GM18907 (cell line): ENCODE measurements around the gene POM121L12.

ENCODE experiments used
- ATAC-seq: cut with Tn5 transposase; IDR thresholded peaks from one replicate; pipeline ENCODE4 v1.9.1; 2021; ENCODE audit warnings: mild to moderate bottlenecking, moderate library complexity; ENCODE audit not compliant: unreplicated experiment

POM121L12 gene

DNA sequence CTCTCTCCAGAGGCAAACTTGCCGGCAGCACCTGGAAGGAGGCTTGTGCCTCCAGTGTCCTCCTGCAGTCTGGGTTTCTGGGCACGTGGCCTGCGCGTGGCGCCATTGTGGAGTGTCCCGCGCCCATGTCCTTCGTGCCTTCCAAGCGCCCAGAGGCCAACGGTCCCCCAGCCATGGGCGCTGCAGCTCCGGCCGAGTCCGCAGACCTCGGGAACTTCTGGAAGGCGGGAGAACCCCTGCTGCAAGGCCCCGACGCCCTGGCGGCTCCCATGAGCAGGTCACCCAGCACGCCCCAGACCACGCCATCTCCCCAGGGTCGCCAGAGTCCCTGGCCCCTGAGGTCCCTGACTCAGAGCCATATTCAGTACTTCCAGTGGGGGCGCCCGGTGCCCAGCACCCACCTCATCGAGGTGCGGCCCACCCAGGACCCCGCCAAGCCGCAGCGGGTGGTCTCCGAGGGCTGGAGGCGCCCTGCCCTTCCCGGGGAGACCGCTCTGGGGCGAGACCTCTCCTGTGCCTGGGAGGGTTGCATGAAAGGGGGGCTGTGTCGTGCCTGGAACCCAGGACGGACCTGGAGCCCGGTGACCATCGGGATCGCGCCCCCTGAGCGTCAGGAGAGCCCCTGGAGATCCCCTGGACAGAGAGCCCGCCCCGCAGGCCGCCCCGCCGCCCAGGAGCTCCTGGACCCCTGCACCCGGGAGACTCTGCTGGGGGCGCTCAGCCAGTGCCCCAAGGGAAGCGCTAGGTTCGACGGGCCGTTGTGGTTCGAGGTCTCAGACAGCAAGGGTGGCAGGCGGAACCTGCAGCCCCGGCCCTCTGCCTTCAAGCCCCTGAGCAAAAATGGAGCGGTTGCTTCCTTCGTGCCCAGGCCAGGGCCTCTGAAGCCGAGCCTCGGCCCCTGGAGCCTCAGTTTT, at the start of gene POM121L12:
TSS of gene POM121L12 (plus strand) at position 135 of the 914 bp plus-strand sequence. CDS start at position 174, 39 bp downstream.
- no peak for ATAC-seq

DNA sequence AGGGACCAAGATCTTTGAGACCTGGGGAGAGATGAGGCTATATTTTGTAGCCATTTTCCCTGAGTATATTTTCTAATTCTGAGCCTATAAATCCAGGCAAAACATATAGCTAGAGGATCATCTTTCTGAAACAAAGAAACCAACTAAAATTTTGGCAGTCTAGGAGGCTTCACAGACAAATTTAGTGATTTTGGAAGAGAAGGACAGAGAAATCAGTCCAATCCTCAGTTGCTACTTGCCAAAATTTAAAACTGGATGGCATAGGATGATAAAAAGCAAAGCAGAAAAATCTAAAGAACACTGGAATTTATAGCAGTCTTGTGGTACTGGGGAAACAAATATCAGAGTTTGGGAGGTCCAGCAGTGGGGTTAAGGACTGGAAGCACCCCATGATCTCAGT, 43.4 kb upstream of the POM121L12 start:
- no peak for ATAC-seq

GRCh38 chr7:52992479-52993162, 42.8 kb upstream of the POM121L12 start:
- ATAC-seq, result no peak

DNA sequence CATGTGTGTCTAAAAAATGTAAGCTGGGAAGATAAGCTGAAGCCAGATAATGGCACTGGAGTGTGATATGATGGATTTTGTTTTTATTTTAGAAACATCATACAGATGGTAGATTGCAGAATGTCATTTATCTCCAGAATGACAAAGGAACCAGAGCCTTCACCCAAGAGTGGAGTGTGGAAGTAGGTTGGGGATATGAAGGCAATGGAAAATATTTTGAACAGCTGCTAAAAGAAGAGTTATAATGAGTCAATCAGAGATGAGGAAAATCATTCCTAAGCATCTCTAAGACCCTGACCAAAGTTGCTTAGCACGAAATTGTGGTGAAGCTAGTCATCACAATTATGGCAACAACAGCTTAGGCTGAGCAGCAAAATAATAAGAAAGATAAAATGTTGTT, 39.8 kb upstream of the POM121L12 start:
- ATAC-seq, result no peak

DNA sequence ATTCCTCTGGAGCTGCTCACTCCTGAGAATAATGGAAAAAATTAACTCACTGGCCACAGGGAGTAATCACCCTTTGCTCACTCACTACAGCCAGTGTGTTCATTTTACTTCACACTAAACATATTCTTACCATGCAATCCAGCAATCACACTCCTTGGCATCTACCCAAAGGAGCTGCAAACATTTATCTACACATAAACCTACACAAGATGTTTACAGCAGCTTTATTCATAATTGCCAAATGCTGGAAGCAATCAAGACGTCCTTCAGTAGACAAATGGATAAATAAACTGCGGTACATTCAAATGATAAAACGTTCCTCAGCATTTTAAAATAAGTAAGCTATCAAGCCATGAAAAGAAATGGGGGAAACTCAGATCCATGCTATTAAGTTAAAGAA, 34.2 kb upstream of the POM121L12 start:
- no peak for ATAC-seq

DNA sequence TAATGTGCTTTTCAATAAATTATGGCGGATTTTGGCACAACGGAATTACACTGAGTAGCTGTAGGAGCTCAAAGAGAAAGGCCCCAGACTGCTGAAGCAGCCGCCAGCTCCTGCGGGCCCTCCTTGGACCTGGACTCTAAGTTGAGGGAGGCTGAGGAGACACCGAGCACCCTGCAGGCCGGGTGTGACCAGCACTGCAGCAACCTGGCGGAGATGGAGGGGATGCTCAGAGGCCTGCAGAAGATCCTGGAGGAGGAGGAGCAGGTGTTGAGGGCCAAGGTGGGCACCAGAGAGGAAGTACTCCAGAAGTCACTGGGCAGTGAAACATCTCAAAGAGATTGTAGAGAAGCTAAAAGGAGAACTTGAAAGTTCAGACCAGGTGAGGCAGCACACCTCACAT, 33.0 kb upstream of the POM121L12 start:
- ATAC-seq, result no peak

GRCh38 chr7:53003653-53004445, 31.6 kb upstream of the POM121L12 start:
- no peak for ATAC-seq

- ATAC-seq, result no peak
These were observed 21.5 kb upstream of the POM121L12 start for GRCh38 chr7:53013925-53014324.

DNA sequence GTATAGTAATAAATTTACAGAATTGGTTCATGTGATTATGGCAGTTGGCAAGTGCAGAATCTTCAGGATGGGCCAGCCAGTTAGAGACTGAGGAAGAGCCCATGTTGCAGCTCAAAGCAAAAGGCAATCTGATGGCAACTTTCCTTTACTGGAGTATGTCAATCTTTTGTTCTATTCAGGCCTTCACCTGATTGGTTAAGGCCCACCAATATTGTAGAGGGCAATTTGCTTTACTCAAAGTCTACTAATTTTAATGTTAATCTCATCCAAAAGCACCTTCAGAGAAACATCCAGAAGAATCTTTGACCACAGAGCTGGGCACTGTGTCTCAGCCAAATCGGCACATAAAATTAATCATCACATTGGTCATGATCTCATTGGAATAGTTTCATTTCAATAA, 20.0 kb upstream of the POM121L12 start:
- no peak for ATAC-seq

GRCh38 chr7:53022893-53023292, 12.5 kb upstream of the POM121L12 start:
- ATAC-seq, result no peak

DNA sequence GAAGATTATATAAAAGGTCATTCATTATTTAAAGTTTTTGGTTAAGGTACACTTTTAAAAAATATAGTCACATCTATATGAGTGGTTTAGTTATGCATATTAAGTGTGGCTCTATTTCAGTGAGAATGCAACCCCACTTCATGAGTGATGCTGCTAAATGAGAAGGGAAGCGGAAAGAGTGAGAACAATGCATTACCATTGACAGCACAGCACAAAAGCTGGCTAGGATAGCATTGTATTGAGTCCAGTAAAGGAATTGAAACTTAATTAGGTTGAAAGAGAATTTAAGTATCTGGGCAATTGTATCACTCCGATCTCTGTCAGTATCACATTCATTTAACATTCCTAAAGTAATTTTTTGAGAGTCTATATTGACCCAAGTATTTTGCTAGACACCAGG, 13.2 kb downstream of the POM121L12 start:
- ATAC-seq, result no peak

GRCh38 chr7:53050433-53050832, 15.0 kb downstream of the POM121L12 start:
- ATAC-seq, result no peak

DNA sequence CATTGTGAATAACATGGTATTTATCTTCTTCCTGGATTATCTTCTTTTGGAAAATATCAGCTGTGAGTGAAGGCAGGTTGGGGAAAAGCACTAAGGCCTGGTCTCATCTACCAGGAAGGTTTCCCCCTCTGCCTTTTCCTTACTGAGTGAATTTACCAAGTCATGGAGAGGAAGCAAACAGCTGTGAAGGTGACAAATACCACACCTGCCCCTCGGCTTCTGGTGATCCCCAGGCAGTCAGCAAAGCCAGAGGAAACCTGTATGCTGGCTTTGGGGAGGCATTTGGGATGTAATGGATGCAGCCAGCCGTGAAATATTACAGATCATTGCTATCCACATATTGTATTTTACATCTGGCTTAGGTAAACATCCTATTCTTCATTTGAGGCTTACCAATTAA, 24.2 kb downstream of the POM121L12 start:
- no peak for ATAC-seq

GRCh38 chr7:53060066-53060465, 24.6 kb downstream of the POM121L12 start:
- no peak for ATAC-seq

GRCh38 chr7:53062796-53063195, 27.4 kb downstream of the POM121L12 start:
- no peak for ATAC-seq

DNA sequence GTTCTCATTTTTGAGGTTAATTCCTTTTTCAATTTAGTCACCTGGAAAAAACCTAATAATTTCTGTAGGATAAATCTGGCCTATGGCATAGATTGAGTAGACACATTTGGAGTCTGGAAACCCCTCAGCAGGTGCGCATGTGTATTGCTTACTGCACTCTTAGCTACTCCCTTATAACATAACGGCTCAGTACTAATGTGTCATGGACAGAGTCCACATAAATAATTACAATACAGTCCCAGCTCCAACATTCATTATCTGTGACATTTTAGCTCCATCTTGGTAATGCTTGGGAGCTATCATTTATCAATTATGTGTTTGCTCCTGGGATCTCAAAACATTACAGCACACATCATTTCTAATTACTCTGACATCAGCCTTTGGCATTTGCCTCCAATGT, 33.2 kb downstream of the POM121L12 start:
- ATAC-seq, result no peak

DNA sequence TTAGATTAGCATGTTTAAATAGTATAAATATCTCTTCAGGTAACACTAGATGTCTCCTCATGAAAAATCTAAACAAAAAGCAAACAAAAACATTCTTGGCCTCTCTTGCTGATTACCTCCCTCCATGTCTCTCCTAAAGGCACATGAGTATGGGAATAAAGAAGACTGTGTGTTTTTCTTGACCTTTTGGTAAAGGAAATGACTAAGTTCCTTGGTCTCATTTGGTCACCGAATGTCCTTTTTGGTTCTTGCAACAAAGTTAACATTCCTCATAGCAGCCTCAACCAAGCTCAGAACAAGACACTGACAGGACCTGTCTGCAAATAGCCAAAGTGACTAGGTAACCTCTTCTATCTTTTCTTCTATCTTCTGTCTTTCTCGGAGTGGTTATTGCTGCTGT, 35.5 kb downstream of the POM121L12 start:
- ATAC-seq, result no peak
